K562 (cell line): ENCODE data around the gene BCL7B. TPM values are rescaled to one million over a fixed set of nuclear protein-coding genes. Genes with fewer than 3 reads are reported as not detected.
A peak's percentile ranks its signal among the peaks of the same experiment; 100 is the strongest.

Experiments used
- ATF4 ChIP-seq: fragments of 450-650 bp; formaldehyde crosslinking; IDR thresholded peaks from 2 replicates; pipeline ENCODE4 v1.4.0; 2022; ENCODE audit warnings: mild to moderate bottlenecking, moderate library complexity
- DIDO1 ChIP-seq: fragments of 450-650 bp; IDR thresholded peaks from 2 replicates; pipeline ENCODE4 v1.6.1; 2016; ENCODE audit warnings: low read depth, missing biosample characterization, missing genetic modification characterization
- E2F1 ChIP-seq: sonication (generic); formaldehyde crosslinking; IDR thresholded peaks from 2 replicates; pipeline ENCODE4 v1.8.1; 2023; ENCODE audit warnings: mild to moderate bottlenecking, missing genetic modification reagents, moderate library complexity
- E4F1 ChIP-seq: fragments of 250-450 bp; sonication (Bioruptor Pico); IDR thresholded peaks from 2 replicates; pipeline ENCODE4 v1.5.0; 2021; ENCODE audit warnings: mild to moderate bottlenecking, borderline replicate concordance
- HMGN3 ChIP-seq: IDR thresholded peaks from 2 replicates; pipeline ENCODE4 v1.6.1; 2011; ENCODE audit warnings: borderline replicate concordance, low read depth, mild to moderate bottlenecking, mixed read lengths, low read length; ENCODE audit not compliant: insufficient read length; ENCODE audit errors: extremely low read depth
- ILF3 ChIP-seq: fragments of 450-650 bp; IDR thresholded peaks from 2 replicates; pipeline ENCODE4 v1.6.1; 2018; ENCODE audit warnings: antibody characterized with exemption, mild to moderate bottlenecking, moderate library complexity, borderline replicate concordance
- MEF2D ChIP-seq: conservative IDR thresholded peaks from 2 replicates; pipeline ENCODE4 v1.6.1; 2016; ENCODE audit warnings: low read depth, missing genetic modification characterization, missing compliant biosample characterization
- MTA1 ChIP-seq: fragments of 450-650 bp; IDR thresholded peaks from 2 replicates; pipeline ENCODE4 v1.6.1; 2017; ENCODE audit warnings: borderline replicate concordance
- NCOA6 ChIP-seq: fragments of 450-650 bp; IDR thresholded peaks from 2 replicates; pipeline ENCODE4 v1.6.1; 2017; ENCODE audit warnings: mild to moderate bottlenecking
- NR2C1 ChIP-seq, 2 experiments: fragments of 450-650 bp; IDR thresholded peaks; 2 replicates each; pipeline ENCODE4 v1.6.1; 2017; ENCODE audit warnings: mild to moderate bottlenecking in 2 of 2, antibody characterized with exemption in 1 of 2, inconsistent platforms in 1 of 2, missing compliant biosample characterization in 1 of 2, missing genetic modification characterization in 1 of 2
- NR4A1 ChIP-seq, 2 experiments: fragments of 250-450 bp in 1 of 2; fragments of 450-650 bp in 1 of 2; sonication (Bioruptor Pico) in 1 of 2; IDR thresholded peaks; 2 replicates each; pipeline versions ENCODE4 v1.4.0 to v1.6.1; 2016 to 2020; ENCODE audit warnings: mild to moderate bottlenecking in 2 of 2, missing compliant biosample characterization in 1 of 2, missing genetic modification characterization in 1 of 2, moderate library complexity in 1 of 2
- NRF1 ChIP-seq, 2 experiments: fragments of 450-650 bp; IDR thresholded peaks in 1 of 2; conservative IDR thresholded peaks in 1 of 2; 2 replicates each; pipeline ENCODE4 v1.6.1; 2014; ENCODE audit warnings: mild to moderate bottlenecking in 2 of 2
- PHB ChIP-seq: fragments of 250-450 bp; sonication (Bioruptor Pico); IDR thresholded peaks from 2 replicates; pipeline ENCODE4 v1.5.0; 2021
- SRSF1 ChIP-seq: fragments of 200-400 bp; formaldehyde crosslinking; IDR thresholded peaks from 2 replicates; pipeline ENCODE4 v1.6.1; 2017; ENCODE audit warnings: mild to moderate bottlenecking, low read depth, low read length, moderate library complexity
- U2AF2 ChIP-seq: fragments of 200-400 bp; formaldehyde crosslinking; optimal IDR thresholded peaks from 2 replicates; pipeline ENCODE3; 2017; ENCODE audit warnings: low read depth, mild to moderate bottlenecking, low read length
- YY1 ChIP-seq, 3 experiments: IDR thresholded peaks; 2 replicates each; pipeline ENCODE4 v1.6.1; 2011; ENCODE audit warnings: low read length in 2 of 3, mild to moderate bottlenecking in 2 of 3, moderate library complexity in 2 of 3, borderline replicate concordance in 1 of 3, control low read depth in 1 of 3, low read depth in 1 of 3; ENCODE audit not compliant: insufficient read depth in 3 of 3, insufficient replicate concordance in 2 of 3, control insufficient read depth in 1 of 3, insufficient read length in 1 of 3; ENCODE audit errors: extremely low read depth in 1 of 3
- ZBTB12 ChIP-seq: fragments of 250-450 bp; sonication (Bioruptor Pico); IDR thresholded peaks from 2 replicates; pipeline ENCODE4 v1.4.0; 2020
- ZBTB9 ChIP-seq: fragments of 450-650 bp; formaldehyde crosslinking; IDR thresholded peaks from 2 replicates; pipeline ENCODE4 v1.4.0; 2020; ENCODE audit warnings: mild to moderate bottlenecking, moderate library complexity
- polyA plus RNA-seq, 8 experiments: library from polyadenylated mRNA; depleted of rRNA in 4 of 8; stranded (reverse) in 5 of 8; unstranded in 3 of 8; fragments of >200 nt; fragmentation: Nextera tagmentation in 2 of 8; fragmentation: Illumina TruSeq in 1 of 8; extraction: Ambion mirVana in 2 of 8; extraction: Trizol in 1 of 8; gene quantifications; 2 replicates each; pipeline versions ENCODE4 v1.2.1 to v1.2.3, GENCODE V29; 2011 to 2014; ENCODE audit warnings: inconsistent platforms in 1 of 8, missing spikeins in 1 of 8
- total RNA-seq, 7 experiments: library from RNA; depleted of rRNA in 6 of 7; stranded (reverse); fragments of >200 nt in 6 of 7; fragmentation: Illumina TruSeq in 2 of 7; extraction: Trizol in 2 of 7; gene quantifications; 2 replicates each; pipeline versions ENCODE4 v1.2.1 to v1.2.3, GENCODE V29; 2011 to 2021; ENCODE audit warnings: low replicate concordance in 1 of 7

The BCL7B gene
- total and polyA plus RNA-seq, 9 of the 15 experiments (the other 6 are each of a cell fraction or from before 2014, with no cell fraction given): 10.0 to 73.2 (median 32.9) TPM

- no peak for TF ChIP-seq U2AF2
- no peak for TF ChIP-seq E4F1 (CRISPR knock-in tag)
- peak; percentile 76; the same call in 1 of the 2 replicates for TF ChIP-seq ZBTB9
- TF ChIP-seq NR2C1 (IDR thresholded peaks at IDR 0.05): peak; percentile 99
- TF ChIP-seq NR2C1 (tag; IDR thresholded peaks at IDR 0.05): peak; percentile 99
- peak; percentile 96 for TF ChIP-seq E2F1 (CRISPR knock-in tag)
- peak; percentile 89 to 90 for TF ChIP-seq NRF1 (conservative IDR thresholded peaks at IDR 0.05 in 1 of 2, IDR thresholded peaks at IDR 0.05 in 1 of 2)
- TF ChIP-seq MTA1: peak; percentile 94
- TF ChIP-seq NR4A1 (CRISPR knock-in tag; IDR thresholded peaks at IDR 0.05): peak; percentile 19; the same call in 1 of the 2 replicates
- TF ChIP-seq NR4A1 (tag; IDR thresholded peaks at IDR 0.05): peak; percentile 20; the same call in 1 of the 2 replicates
- peak; percentile 19 to 55 (median 43) for TF ChIP-seq YY1 (IDR thresholded peaks at IDR 0.05; ENCODE audit: borderline replicate concordance in 1 of 3, control insufficient read depth in 1 of 3, extremely low read depth in 1 of 3, insufficient read depth in 3 of 3, insufficient read length in 1 of 3, insufficient replicate concordance in 2 of 3, low read depth in 1 of 3, low read length in 2 of 3)
- TF ChIP-seq MEF2D (tag): 0 out of 2 replicates have a peak, but pooled peaks have one; percentile 50
- peak; percentile 68 for TF ChIP-seq ZBTB12 (CRISPR knock-in tag)
- peak; percentile 38; the same call in 1 of the 2 replicates for TF ChIP-seq ATF4
- TF ChIP-seq SRSF1: 0 out of 2 replicates have a peak, but pooled peaks have one; percentile 74
- peak; percentile 87 for TF ChIP-seq DIDO1 (tag)
- TF ChIP-seq ILF3: no peak
- TF ChIP-seq NCOA6: peak; percentile 96
- no peak for TF ChIP-seq PHB (CRISPR knock-in tag)
- TF ChIP-seq HMGN3: peak; percentile 70
Observed at GRCh38 chr7:73522105-73522872, 35.2 kb downstream of the BCL7B start, which contains the start of gene BAZ1B (continued).
